Stimulated activated CD4-positive, alpha-beta T cell treated with anti-CD3 and anti-CD28 coated beads, Interleukin-2, amount 100 ng/mL, for 24 hours (primary cell): ENCODE data around the gene TNNT2.

Source experiments
- DNase-seq, 2 donors: peaks; one replicate each; pipeline ENCODE4 v3.0.0-alpha.2; 2020

The TNNT2 gene

GRCh38 chr1:201401700-201402099 is 24.2 kb upstream of the TNNT2 start:
- no peak for DNase-seq

- no peak for DNase-seq
Observed at GRCh38 chr1:201400852-201401230, 23.4 kb upstream of the TNNT2 start.

- no peak for DNase-seq
Observed at GRCh38 chr1:201400212-201400851, 22.9 kb upstream of the TNNT2 start.

GRCh38 chr1:201399352-201400126 is 22.1 kb upstream of the TNNT2 start:
- no peak for DNase-seq

- no peak for DNase-seq
Observed at GRCh38 chr1:201399018-201399351, 21.5 kb upstream of the TNNT2 start, which contains the start of gene LAD1. LAD1 (minus strand) TSS chr1:201399324; CDS start chr1:201399306, 18 bp downstream.

- no peak for DNase-seq
Observed at GRCh38 chr1:201397675-201398074, 20.2 kb upstream of the TNNT2 start.

- no peak for DNase-seq
Observed at GRCh38 chr1:201396861-201397464, 19.5 kb upstream of the TNNT2 start.

GRCh38 chr1:201395936-201396335 is 18.5 kb upstream of the TNNT2 start:
- DNase-seq: no peak

- DNase-seq: no peak
Observed at GRCh38 chr1:201394591-201394990, 17.1 kb upstream of the TNNT2 start.

GRCh38 chr1:201393076-201393475 is 15.6 kb upstream of the TNNT2 start:
- DNase-seq: no peak

- DNase-seq: no peak
Observed at GRCh38 chr1:201391651-201392511, 14.4 kb upstream of the TNNT2 start.

GRCh38 chr1:201391225-201391624 is 13.7 kb upstream of the TNNT2 start:
- no peak for DNase-seq

- no peak for DNase-seq
Observed at GRCh38 chr1:201389051-201389450, 11.6 kb upstream of the TNNT2 start.

GRCh38 chr1:201386208-201386607 is 8.7 kb upstream of the TNNT2 start:
- DNase-seq: no peak

GRCh38 chr1:201385299-201385891 is 7.9 kb upstream of the TNNT2 start:
- peak; percentile 28 to 66 for DNase-seq

- DNase-seq: no peak
Observed at GRCh38 chr1:201384406-201384782, 6.9 kb upstream of the TNNT2 start.

- no peak for DNase-seq
Observed at GRCh38 chr1:201383647-201384405, 6.3 kb upstream of the TNNT2 start.

- DNase-seq: no peak
Observed at GRCh38 chr1:201381130-201381529, 3.6 kb upstream of the TNNT2 start.

GRCh38 chr1:201379733-201380242 is 2.3 kb upstream of the TNNT2 start:
- no peak for DNase-seq

- no peak for DNase-seq
Observed at GRCh38 chr1:201378804-201379203, 1.3 kb upstream of the TNNT2 start.

- peak in 1 of 2 donors; percentile 28 for DNase-seq
Observed at GRCh38 chr1:201376464-201377374, 761 bp downstream of the TNNT2 start.
